Fibroblast of peridontal ligament (primary cell): ENCODE measurements around the gene CDK14.
A peak's percentile ranks its signal among the peaks of the same experiment; 100 is the strongest.
"Not testable (repeated sequence)": the region's sequence is repeated elsewhere in the genome, so short reads cannot be mapped to it uniquely, and the experiment has no call there.

Experiments
- DNase-seq: peaks from one replicate; pipeline ENCODE4 v3.0.0-alpha.2; 2010; ENCODE audit errors: extremely low read depth

CDK14 gene

GRCh38 chr7:90788052-90788451 is 191.9 kb downstream of the CDK14 start:
- peak; percentile 87 for DNase-seq

DNA sequence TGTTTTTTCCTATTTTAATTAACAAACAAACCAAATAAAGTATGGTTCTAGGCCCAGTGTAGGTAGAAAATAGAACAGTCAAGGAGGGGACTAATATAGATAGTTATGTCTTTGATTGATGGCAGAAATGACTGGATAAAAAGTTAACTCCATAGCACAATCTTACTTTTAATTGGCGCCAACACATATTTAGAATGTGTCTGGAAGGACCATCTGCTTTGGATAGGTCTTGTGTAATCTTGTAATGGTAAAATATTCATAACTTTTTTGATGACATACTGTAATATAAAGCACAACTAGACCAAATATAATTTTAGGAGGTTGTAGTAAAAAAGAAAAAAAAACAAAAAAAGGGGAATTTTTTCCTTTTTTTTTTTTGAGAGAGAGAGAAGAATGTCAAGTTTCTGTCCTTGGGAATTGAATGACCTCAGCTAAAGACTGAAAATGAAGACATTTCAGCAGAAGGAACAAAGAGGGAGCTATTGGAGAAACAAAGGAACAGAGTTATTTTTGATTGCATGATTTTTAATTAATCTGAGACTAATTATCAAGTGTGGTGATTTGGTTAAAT is 193.7 kb downstream of the CDK14 start:
- no peak for DNase-seq

GRCh38 chr7:90791596-90791995 is 195.5 kb downstream of the CDK14 start:
- no peak for DNase-seq

- no peak for DNase-seq
These were observed 196.2 kb downstream of the CDK14 start for GRCh38 chr7:90792301-90792700.

GRCh38 chr7:90794234-90794633 is 198.1 kb downstream of the CDK14 start:
- not testable (repeated sequence) for DNase-seq

GRCh38 chr7:90797596-90797995 is 201.5 kb downstream of the CDK14 start:
- DNase-seq, result no peak

DNA sequence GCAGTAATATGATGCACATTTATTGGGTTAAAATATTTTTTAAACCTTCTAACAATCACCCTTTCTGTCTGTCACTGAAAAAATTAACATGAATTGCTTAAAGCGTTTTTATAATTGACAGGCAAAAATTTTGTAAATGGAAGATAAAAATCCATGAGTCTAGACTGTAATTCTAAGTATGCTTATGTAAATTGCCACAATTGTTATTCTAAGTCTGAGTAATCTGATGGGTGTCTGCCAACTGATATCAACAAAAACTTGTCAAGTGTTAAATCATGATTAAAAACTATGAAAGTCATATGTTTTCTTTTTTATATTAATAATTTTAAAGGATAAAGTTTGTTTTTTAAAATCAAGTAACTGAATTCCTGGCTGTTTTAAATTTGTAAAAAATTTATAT is 208.2 kb downstream of the CDK14 start:
- DNase-seq, result peak; percentile 23

DNA sequence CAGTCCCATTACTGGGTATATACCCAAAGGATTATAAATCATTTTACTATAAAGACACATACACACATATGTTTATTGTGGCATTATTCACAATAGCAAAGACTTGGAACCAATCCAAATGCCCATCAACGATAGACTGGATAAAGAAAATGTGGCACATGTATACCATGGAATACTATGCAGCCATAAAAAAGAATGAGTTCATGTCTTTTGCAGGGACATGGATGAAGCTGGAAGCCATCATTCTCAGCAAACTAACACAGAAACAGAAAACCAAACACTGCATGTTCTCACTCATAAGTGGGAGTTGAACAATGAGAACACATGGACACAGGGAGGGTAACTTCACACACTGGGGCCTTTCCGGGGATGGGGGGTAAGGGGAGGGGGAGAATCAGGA is 219.4 kb downstream of the CDK14 start:
- not testable (repeated sequence) for DNase-seq

DNA sequence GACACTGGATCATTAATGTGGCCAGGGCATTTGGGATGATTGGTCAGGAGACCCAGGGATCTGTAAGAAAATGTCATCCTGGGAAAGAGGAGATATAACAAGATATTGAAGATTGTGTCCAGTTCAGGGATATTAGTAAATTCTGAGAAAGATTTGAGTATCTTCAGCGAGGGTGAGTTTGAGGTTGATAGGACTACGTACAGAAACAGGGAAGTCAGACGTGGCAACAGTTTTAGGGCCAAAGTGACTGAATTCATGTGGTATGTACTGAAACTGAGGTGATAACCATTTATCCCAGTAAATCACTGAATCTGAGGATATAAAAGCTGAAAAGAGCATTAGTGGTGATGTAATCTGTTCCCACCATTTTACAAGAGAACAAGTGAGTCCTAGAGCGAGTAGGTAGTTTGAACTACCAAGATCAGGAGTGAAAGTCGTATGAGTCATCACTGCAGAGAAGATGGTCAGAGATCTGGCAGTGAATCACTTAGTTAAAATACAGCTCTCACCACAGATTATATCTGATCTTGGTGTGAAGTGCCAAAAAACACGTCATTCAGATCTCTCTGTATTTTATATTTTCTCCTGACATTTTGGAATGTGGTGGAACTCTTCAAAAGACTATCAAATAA is 220.5 kb downstream of the CDK14 start:
- DNase-seq, result peak; percentile 91

DNA sequence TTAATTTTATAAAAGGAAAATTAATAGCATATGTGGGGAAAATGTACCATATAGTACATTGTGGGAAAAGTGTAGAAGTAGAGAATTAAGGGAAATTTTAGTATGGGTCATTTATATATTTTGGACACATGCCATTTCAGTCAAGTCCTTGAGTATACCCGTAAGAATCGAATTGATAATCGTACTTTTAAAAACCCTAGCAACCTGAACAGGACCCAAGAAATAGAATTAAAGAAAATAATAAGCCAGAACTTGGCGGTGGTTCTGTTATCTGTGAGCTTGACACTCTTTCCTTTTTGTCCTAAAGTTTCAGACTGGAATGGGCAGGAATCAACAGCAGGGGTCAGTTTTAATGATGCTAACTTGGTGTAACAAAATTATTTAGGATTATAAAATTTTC is 221.0 kb downstream of the CDK14 start:
- DNase-seq, result no peak

GRCh38 chr7:90817846-90818245 is 221.7 kb downstream of the CDK14 start:
- no peak for DNase-seq

DNA sequence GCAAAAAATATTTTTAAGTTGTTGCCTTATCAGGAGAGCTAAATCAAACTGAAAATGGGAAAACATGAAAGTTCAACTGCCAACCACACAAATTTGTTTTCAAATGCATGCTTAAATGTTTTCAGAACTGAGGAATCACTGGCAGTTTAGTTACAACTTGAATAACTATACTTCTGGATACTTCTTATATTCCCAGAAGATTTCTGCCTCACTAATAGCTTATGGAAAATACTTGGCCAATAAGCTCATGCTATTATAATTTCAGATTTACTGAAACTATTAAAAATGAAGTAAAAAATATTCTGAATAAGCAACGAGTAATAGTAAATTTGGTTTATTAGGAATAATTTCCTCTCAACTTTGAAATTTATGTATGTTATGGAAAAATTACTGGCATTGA is 222.2 kb downstream of the CDK14 start:
- no peak for DNase-seq

DNA sequence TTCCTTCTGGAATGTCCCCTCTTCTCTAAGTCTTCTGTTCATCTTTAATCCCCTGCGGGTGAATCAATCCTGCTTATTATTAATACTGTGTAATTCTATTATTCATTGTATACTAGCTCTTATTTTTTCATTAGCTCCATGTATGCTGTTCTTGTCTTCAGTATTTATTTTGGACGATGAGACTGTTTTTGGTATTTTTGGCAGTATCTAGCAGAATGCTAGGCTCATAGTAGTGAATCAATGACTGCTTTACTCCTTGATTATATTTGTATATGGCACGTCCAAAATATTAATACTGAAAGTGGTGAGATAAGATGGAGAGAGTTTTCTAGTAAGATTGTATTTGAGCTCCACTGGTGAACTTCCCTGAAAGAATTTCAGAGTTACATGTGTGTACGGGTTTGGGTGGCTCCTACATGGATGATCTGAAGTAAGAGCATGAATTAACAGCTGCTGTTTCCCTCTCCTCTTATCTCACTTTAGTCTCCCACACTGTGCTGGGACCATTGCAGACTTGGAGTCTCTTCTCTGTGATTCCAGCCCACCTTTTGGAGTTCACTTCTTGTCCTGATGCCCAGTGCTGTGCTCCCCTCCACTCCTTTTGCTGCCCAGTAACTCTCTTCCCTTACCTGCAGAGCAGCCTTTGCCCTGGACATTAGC is 226.0 kb downstream of the CDK14 start:
- no peak for DNase-seq

DNA sequence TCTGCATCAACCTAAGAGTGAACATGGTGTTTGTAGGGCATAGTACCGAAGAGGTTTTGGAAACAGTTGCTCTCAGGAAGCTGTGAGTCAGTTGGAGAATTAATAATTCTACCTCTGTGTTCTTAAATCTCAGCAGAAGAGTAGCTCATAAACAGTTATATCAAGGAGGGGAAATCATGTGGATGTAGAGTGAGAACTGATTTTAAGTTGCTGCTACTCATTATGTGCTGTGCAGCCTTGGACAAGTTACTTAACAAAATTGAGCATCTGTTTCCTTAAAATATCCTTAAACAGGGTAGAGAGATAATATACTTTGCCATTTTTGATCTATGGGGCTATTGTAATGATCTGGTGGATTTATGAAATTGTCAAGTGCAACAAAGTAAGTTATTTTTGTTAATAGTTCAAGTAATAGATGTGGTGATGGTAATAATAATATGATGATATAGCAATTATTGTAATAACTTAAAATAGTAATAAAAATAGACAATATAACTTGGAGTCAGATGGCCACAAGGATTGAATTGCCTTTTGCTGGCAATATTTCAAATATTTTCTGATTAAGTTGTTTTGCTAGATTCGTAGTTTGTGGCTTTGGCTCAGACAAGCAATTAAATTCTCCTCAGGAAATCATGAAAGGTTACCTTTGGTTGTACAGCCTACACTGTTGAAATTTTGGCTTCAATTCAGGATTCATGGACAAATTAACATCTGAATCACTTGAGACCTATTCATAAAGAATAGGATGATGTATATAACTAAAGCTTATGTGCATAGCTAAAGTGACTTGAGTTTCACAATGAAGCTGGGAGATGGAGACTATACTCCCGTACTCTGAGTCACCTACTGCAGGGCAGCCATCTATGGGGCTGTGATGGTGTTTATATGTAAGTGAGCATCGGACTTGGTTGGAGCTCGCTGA is 228.5 kb downstream of the CDK14 start:
- DNase-seq, result peak; percentile 90

DNA sequence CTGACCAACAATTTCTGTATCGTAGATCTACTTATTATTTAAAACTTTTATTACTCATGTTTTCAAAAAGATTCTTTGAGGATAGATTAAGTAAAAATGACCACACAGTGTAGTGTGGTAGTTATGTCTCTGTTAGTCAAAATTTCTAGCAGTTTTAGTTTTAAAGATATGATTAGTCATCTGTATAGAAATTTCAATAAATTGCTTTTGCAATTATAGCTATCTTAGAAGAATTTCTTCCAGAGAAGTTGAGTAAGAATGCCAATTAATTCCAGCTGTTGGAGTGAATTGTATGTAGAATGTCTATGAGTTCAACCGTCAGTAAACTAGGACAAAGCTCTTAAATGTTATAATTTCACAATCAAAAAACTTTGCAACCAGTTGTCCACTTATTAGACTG is 229.7 kb downstream of the CDK14 start:
- peak; percentile 98 for DNase-seq

DNA sequence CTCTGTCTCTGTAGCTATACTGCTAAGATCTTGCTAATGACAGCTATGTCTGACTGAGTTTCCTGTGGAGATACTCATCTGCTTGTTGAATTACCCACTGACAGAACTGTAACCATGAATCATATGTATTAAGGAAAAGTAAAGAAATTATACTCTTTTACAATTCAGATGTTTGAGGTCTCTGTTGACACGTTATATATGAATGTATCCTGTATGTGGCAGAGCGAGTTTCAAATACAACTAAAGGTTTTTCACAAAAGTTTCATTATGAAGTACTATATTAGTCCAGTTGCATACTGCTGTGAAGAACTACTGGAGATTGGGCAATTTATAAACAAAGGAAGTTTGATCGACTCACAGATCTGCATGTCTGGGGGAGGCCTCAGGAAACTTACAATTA is 232.5 kb downstream of the CDK14 start:
- no peak for DNase-seq

- DNase-seq, result no peak
These were observed 234.2 kb downstream of the CDK14 start for GRCh38 chr7:90830308-90830707.

DNA sequence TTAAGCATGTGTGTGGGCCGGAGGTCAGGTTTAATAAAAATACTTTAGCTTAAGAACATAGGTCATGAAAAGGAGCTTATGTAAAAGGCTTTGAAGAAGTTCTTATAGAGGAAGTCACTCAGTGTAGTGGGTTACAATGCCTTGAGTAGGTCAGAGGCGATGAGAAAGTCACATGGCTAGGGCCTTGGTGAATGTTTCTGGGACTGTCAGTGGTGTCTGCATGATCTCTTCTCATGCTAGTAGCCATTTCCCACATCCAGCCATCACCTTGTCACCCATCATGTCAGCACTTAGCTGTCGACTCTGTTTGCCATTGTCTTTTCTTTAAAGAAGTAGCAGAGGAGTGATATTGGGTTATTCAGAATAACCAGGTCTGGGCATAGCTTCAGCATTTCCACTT is 236.6 kb downstream of the CDK14 start:
- no peak for DNase-seq

GRCh38 chr7:90833443-90833842 is 237.3 kb downstream of the CDK14 start:
- DNase-seq, result peak; percentile 44

GRCh38 chr7:90834771-90835170 is 238.7 kb downstream of the CDK14 start:
- no peak for DNase-seq

- DNase-seq, result no peak
These were observed 239.7 kb downstream of the CDK14 start for GRCh38 chr7:90835861-90836260.

- peak; percentile 83 for DNase-seq
These were observed 240.8 kb downstream of the CDK14 start for GRCh38 chr7:90836937-90837336.
